B cell (primary cell): ENCODE measurements around the gene RNF130. TPM values are rescaled to one million over a fixed set of nuclear protein-coding genes. Genes with fewer than 3 reads are reported as not detected.
A peak's percentile ranks its signal among the peaks of the same experiment; 100 is the strongest.

Experiments
- ATAC-seq: fragments of 200-7000 bp; cut with Tn5 transposase; one replicate; pipeline ENCODE4 v1.10.0; 2021; ENCODE audit warnings: low read depth, mild to moderate bottlenecking, moderate number of reproducible peaks, moderate library complexity
- CTCF ChIA-PET: fragments of 350-600 bp; sonication (Branson Sonifier 250); formaldehyde crosslinking; loops from one replicate; lab custom pipeline; 2021; ENCODE audit warnings: antibody characterized with exemption, inconsistent platforms; lab: Charles Lee
- POLR2A ChIA-PET: fragments of 350-600 bp; sonication (Branson Sonifier 250); formaldehyde crosslinking; loops from one replicate; lab custom pipeline; 2021; ENCODE audit warnings: antibody characterized with exemption; lab: Charles Lee
- DNase-seq: peaks from one replicate; pipeline ENCODE4 v3.0.0; 2013
- H2AFZ ChIP-seq: 2 replicates; pipeline ENCODE4 v1.6.1; 2012; ENCODE audit warnings: mild to moderate bottlenecking, low read depth, low read length; ENCODE audit not compliant: insufficient read depth, poor library complexity, severe bottlenecking
- H3K27ac ChIP-seq, 2 donors: 1 replicate in 1 of 2; 2 replicates in 1 of 2; pipeline ENCODE4 v1.5.1; 2012 to 2013; ENCODE audit warnings: low read length in 2 of 2, mild to moderate bottlenecking in 2 of 2, moderate library complexity in 1 of 2
- H3K27me3 ChIP-seq, 4 experiments: fragments of 200-600 bp in 1 of 4; sonication (generic) in 1 of 4; replicated peaks in 1 of 4; 1 replicate in 2 of 4; 2 replicates in 2 of 4; pipeline versions ENCODE4 v1.6.1 to v1.7.0; 2013 to 2016; ENCODE audit warnings: low read length in 3 of 4, mild to moderate bottlenecking in 2 of 4, mixed read lengths in 1 of 4, moderate library complexity in 1 of 4; ENCODE audit not compliant: insufficient read depth in 4 of 4, control insufficient read depth in 3 of 4; ENCODE audit errors: control extremely low read depth in 1 of 4
- H3K36me3 ChIP-seq, 2 experiments: replicated peaks in 1 of 2; 1 replicate in 1 of 2; 2 replicates in 1 of 2; pipeline versions ENCODE4 v1.6.1 to v1.7.1; 2013; ENCODE audit warnings: low read length in 1 of 2; ENCODE audit not compliant: insufficient read depth in 2 of 2, control insufficient read depth in 1 of 2; ENCODE audit errors: control extremely low read depth in 1 of 2, extremely low read depth in 1 of 2
- H3K4me1 ChIP-seq, 2 donors: fragments of 200-600 bp in 1 of 2; sonication (generic) in 1 of 2; 1 replicate in 1 of 2; 2 replicates in 1 of 2; pipeline versions ENCODE4 v1.5.1 to v1.6.1; 2013 to 2017; ENCODE audit warnings: low read length in 2 of 2; ENCODE audit not compliant: control insufficient read depth in 2 of 2, insufficient read depth in 2 of 2
- H3K4me2 ChIP-seq: replicated peaks from 2 replicates; pipeline ENCODE3; 2012; ENCODE audit warnings: mild to moderate bottlenecking, low read depth, low read length; ENCODE audit not compliant: poor library complexity, severe bottlenecking
- H3K4me3 ChIP-seq, 5 experiments: fragments of 200-600 bp in 1 of 5; sonication (generic) in 1 of 5; 1 replicate in 3 of 5; 2 replicates in 2 of 5; pipeline versions ENCODE4 v1.5.1 to v1.7.0; 2011 to 2016; ENCODE audit warnings: low read length in 4 of 5, mild to moderate bottlenecking in 4 of 5, low read depth in 2 of 5, control low read depth in 1 of 5, moderate library complexity in 1 of 5; ENCODE audit not compliant: insufficient read depth in 1 of 5; ENCODE audit errors: control extremely low read depth in 1 of 5, extremely low read depth in 1 of 5
- H3K79me2 ChIP-seq: fragments of 200-600 bp; sonication (generic); one replicate; pipeline ENCODE4 v1.6.0; 2016; ENCODE audit warnings: low read length; ENCODE audit not compliant: control insufficient read depth, insufficient read depth
- H3K9ac ChIP-seq: fragments of 200-600 bp; sonication (generic); 2 replicates; pipeline ENCODE4 v1.6.1; 2017; ENCODE audit warnings: mild to moderate bottlenecking, low read length, moderate library complexity
- H3K9me3 ChIP-seq, 3 donors: one replicate each; pipeline versions ENCODE4 v1.6.1 to v1.7.1; 2013; ENCODE audit warnings: low read length in 2 of 3; ENCODE audit not compliant: control insufficient read depth in 2 of 3, insufficient read depth in 1 of 3; ENCODE audit errors: control extremely low read depth in 1 of 3
- H4K20me1 ChIP-seq: 2 replicates; pipeline ENCODE4 v1.6.0; 2012; ENCODE audit warnings: mild to moderate bottlenecking, low read length; ENCODE audit not compliant: insufficient read depth, control insufficient read depth, poor library complexity, severe bottlenecking
- H3K27ac Mint-ChIP-seq: one replicate; pipeline ENCODE4 v1.8.0; 2021; ENCODE audit warnings: mixed read lengths
- H3K27me3 Mint-ChIP-seq: one replicate; pipeline ENCODE4 v1.8.0; 2021; ENCODE audit warnings: mixed read lengths
- H3K4me1 Mint-ChIP-seq: one replicate; pipeline ENCODE4 v1.8.0; 2021; ENCODE audit warnings: mixed read lengths
- H3K4me3 Mint-ChIP-seq: one replicate; pipeline ENCODE4 v1.8.0; 2021; ENCODE audit warnings: mixed read lengths
- H3K9me3 Mint-ChIP-seq: one replicate; pipeline ENCODE4 v1.8.0; 2022; ENCODE audit warnings: mixed read lengths; ENCODE audit not compliant: insufficient read depth
- CTCF ChIP-seq: fragments of 200-600 bp; IDR thresholded peaks from one replicate; pipeline ENCODE4 v1.8.0; 2022; ENCODE audit warnings: antibody characterized with exemption, mild to moderate bottlenecking
- EZH2 ChIP-seq: IDR thresholded peaks from 2 replicates; pipeline ENCODE4 v1.6.1; 2012; ENCODE audit warnings: borderline replicate concordance, low read depth, mild to moderate bottlenecking, moderate library complexity, low read length; ENCODE audit not compliant: insufficient read depth, poor library complexity, severe bottlenecking
- WGBS: methylation state at CpG from one replicate; pipeline ENCODE4 v1.1.5; 2013; ENCODE audit warnings: missing lambda C conversion rate; ENCODE audit not compliant: insufficient coverage; 5-methylcytosine and 5-hydroxymethylcytosine counted together
- intact Hi-C: fragments of 100-400 bp; cut with micrococcal nuclease; formaldehyde crosslinking; loops from one replicate; pipeline ENCODE4 v1.10.0; 2022
- polyA plus RNA-seq: library from polyadenylated mRNA; depleted of rRNA; stranded (reverse); fragments of >200 nt; gene quantifications from 2 replicates; pipeline ENCODE4 v1.2.3, GENCODE V29; 2012
- total RNA-seq, 2 donors: library from RNA; stranded (reverse); fragments of 120-200 nt in 1 of 2; gene quantifications; 1 replicate in 1 of 2; 2 replicates in 1 of 2; pipeline versions ENCODE4 v1.2.3 to v1.2.4, GENCODE V29; 2013 to 2022

RNF130 gene
- total and polyA plus RNA-seq, 2 donors (not counting 1 experiment from before 2014, with no cell fraction given), result 18.1 to 25.8 TPM

- peaks cover 0 to 4% of the 10 kb centered on the region in 2 donors for H3K4me1 ChIP-seq
- no peak overlapping the region for H3K27ac Mint-ChIP-seq
- peaks cover 0 to 43% (median 6%) of the 10 kb centered on the region in 4 experiments for H3K27me3 ChIP-seq
- H2AFZ ChIP-seq, result no peak overlapping the region
- H3K79me2 ChIP-seq, result no peaks in the 10 kb centered on the region
- no peaks in the 10 kb centered on the region for H4K20me1 ChIP-seq
- peaks cover 0 to 19% (median 3%) of the 10 kb centered on the region in 3 donors for H3K9me3 ChIP-seq
- no peaks in the 10 kb centered on the region for H3K36me3 ChIP-seq
- ATAC-seq (no peak), DNase-seq (no peak)
- H3K9ac ChIP-seq, result no peak overlapping the region
- no peak for TF ChIP-seq EZH2
- no peak for TF ChIP-seq CTCF
- H3K9me3 Mint-ChIP-seq, result no peaks in the 10 kb centered on the region
- ChIA-PET POLR2A (no interaction called here), CTCF (interaction anchor here (0.9 to 2.4 kb wide), 2 partner anchors 9 to 11 kb away, joined by 3 to 9 read pairs; no protein-coding TSS in a partner anchor)
- no peak overlapping the region for H3K27ac ChIP-seq
- H3K4me1 Mint-ChIP-seq, result peaks cover 6% of the 10 kb centered on the region
- peaks cover 41% of the 10 kb centered on the region for H3K27me3 Mint-ChIP-seq
- intact Hi-C loops, result no loop called here
- no peak overlapping the region for H3K4me2 ChIP-seq
- H3K4me3 ChIP-seq, result no peak overlapping the region
- WGBS, result 83% methylated on average over 4 of the region's 5 CpGs
- no peak overlapping the region for H3K4me3 Mint-ChIP-seq
Observed at GRCh38 chr5:180081481-180081880, 9.9 kb upstream of the RNF130 start.

DNA sequence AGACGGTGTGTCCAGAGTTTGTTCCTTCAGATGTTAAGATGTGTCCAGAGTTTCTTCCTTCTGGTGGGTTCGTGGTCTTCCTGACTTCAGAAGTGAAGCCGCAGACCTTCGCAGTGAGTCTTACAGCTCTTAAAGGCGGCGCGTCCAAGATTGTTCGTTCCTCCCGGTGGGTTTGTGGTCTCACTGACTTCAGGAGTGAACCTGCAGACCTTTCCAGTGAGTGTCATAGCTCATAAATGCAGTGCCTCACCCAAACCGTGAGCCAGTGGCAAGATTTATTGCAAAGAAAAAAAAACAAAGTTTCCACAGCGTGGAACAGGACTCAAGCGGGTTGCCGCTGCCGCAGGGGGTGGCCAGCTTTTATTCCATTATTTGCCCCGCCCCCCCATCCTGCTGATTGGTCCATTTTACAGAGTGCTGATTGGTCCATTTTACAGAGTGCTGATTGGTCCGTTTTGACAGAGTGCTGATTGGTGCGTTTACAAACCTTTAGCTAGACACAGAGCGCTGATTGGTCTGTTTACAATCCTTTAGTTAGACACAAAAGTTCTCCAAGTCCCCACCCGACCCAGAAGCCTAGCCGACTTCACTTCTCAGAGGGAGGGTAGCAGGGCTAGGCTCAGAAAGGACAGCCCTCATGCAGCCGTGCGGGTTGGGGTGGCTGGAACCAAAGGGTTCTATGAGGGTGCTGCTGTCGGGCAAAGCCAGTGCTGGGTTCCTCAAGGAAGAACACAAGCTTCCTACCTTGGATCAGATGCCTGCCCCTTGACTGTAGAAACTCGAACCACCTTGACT lies 9.1 kb upstream of the RNF130 start:
- peaks cover 45% of the 10 kb centered on the region for H3K27me3 Mint-ChIP-seq
- no peak for TF ChIP-seq EZH2
- no peak for TF ChIP-seq CTCF
- Histone ChIP-seq H3K4me2 (peak overlapping the region; percentile 43), H3K4me3 (peak overlapping the region in 1 of 5 experiments; percentile 1), H2AFZ (peak overlapping the region; percentile 26), H3K27ac (no peak overlapping the region), H3K36me3 (no peaks in the 10 kb centered on the region), H3K79me2 (no peaks in the 10 kb centered on the region), H3K9ac (no peak overlapping the region), H4K20me1 (no peaks in the 10 kb centered on the region), H3K9me3 (peaks cover 0 to 19% (median 3%) of the 10 kb centered on the region in 3 donors), H3K27me3 (peaks cover 0 to 43% (median 6%) of the 10 kb centered on the region in 4 experiments), H3K4me1 (peaks cover 0 to 4% of the 10 kb centered on the region in 2 donors)
- ChIA-PET CTCF (interaction anchor here (2.4 kb wide), 1 partner anchor 10 kb away, joined by 9 read pairs; no protein-coding TSS in a partner anchor), POLR2A (no interaction called here)
- ATAC-seq (no peak), DNase-seq (peak; percentile 27)
- H3K9me3 Mint-ChIP-seq, result no peaks in the 10 kb centered on the region
- H3K27ac Mint-ChIP-seq, result no peak overlapping the region
- 43% methylated on average over 20 of the region's 24 CpGs for WGBS
- peaks cover 6% of the 10 kb centered on the region for H3K4me1 Mint-ChIP-seq
- peak overlapping the region; percentile 64 for H3K4me3 Mint-ChIP-seq
- intact Hi-C loops, result no loop called here
